HG02759 (cell line): ENCODE results near the gene PDCD2L.
"Not testable (repeated sequence)": the region's sequence is repeated elsewhere in the genome, so short reads cannot be mapped to it uniquely, and the experiment has no call there.

Experiments used
- ATAC-seq: cut with Tn5 transposase; IDR thresholded peaks from one replicate; pipeline ENCODE4 v1.9.1; 2021; ENCODE audit warnings: mild to moderate bottlenecking, moderate library complexity; ENCODE audit not compliant: unreplicated experiment

Gene PDCD2L

GRCh38 chr19:34373601-34374288, 30.5 kb upstream of the PDCD2L start:
- no peak for ATAC-seq

- ATAC-seq: no peak
Observed at GRCh38 chr19:34375598-34375997, 28.6 kb upstream of the PDCD2L start.

- ATAC-seq: no peak
Observed at GRCh38 chr19:34380639-34381241, 23.5 kb upstream of the PDCD2L start.

GRCh38 chr19:34381399-34382251, 22.6 kb upstream of the PDCD2L start:
- ATAC-seq: no peak

GRCh38 chr19:34382471-34382870, 21.7 kb upstream of the PDCD2L start:
- no peak for ATAC-seq

- no peak for ATAC-seq
Observed at GRCh38 chr19:34383599-34383998, 20.6 kb upstream of the PDCD2L start.

GRCh38 chr19:34386645-34387445, 17.4 kb upstream of the PDCD2L start:
- ATAC-seq: no peak

- ATAC-seq: no peak
Observed at GRCh38 chr19:34387446-34387810, 16.8 kb upstream of the PDCD2L start.

GRCh38 chr19:34388745-34389144, 15.5 kb upstream of the PDCD2L start:
- not testable (repeated sequence) for ATAC-seq

GRCh38 chr19:34391813-34392212, 12.4 kb upstream of the PDCD2L start:
- ATAC-seq: no peak

GRCh38 chr19:34393031-34393430, 11.2 kb upstream of the PDCD2L start:
- ATAC-seq: no peak

- ATAC-seq: no peak
Observed at GRCh38 chr19:34393629-34394028, 10.6 kb upstream of the PDCD2L start.

GRCh38 chr19:34397853-34398252, 6.3 kb upstream of the PDCD2L start:
- no peak for ATAC-seq

GRCh38 chr19:34399886-34400285, 4.3 kb upstream of the PDCD2L start:
- ATAC-seq: no peak

- ATAC-seq: not testable (repeated sequence)
Observed at GRCh38 chr19:34400844-34401243, 3.4 kb upstream of the PDCD2L start.

- no peak for ATAC-seq
Observed at GRCh38 chr19:34402074-34402600, 2.1 kb upstream of the PDCD2L start.

GRCh38 chr19:34403784-34404108, 453 bp upstream of the PDCD2L start:
- ATAC-seq: peak; percentile 11

- ATAC-seq: no peak
Observed at GRCh38 chr19:34405892-34406660, 1.9 kb downstream of the PDCD2L start.

- no peak for ATAC-seq
Observed at GRCh38 chr19:34408411-34408810, 4.2 kb downstream of the PDCD2L start.
